ENCODE data around the gene RBM22.
A peak's percentile ranks its signal among the peaks of the same experiment; 100 is the strongest.
"Not testable (repeated sequence)": the region's sequence is repeated elsewhere in the genome, so short reads cannot be mapped to it uniquely, and the experiment has no call there.

Gene RBM22

DNA sequence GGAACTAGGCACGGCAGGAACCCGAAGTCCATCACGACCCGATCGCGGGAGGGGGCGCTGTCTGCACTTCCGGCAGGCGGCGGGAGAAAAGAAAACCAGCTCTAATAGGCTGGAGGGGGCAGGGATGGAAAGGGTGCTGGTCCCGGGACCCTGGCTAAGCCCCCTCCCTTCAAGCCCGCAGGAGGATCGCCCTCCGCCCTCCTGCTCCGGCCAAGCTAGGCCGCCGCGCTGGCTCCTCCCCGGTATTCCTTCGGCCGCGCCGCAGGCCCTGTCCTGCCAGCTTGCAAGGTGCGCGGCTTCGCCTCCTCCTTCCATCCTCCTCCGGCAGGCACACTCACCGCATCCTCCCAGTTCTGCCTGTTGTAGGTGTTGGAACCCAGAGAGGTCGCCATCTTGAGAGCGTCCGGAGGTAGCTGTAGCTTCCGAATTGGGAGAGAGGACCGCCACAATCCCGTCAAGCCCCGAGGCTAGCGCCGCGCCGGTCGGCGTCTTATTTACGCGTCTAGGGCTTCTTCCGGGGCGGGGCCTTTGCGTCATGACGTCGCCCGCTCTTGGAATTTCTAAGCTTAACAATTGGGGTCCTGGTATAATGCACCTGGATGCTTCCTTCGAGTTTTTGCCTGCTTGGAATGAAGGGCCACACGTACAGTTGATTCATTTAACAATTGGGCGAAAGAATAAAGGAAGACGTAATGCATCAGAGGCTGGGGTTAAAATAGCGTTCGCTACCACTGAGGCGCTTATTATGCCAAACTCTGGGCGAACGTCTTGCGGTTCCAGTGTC is at the start of gene RBM22:
TSS of gene RBM22 (minus strand) at position 469 of the 784 bp plus-strand sequence. CDS start at position 392, 77 bp downstream.
- DNase-seq: peak; percentile 64

DNA sequence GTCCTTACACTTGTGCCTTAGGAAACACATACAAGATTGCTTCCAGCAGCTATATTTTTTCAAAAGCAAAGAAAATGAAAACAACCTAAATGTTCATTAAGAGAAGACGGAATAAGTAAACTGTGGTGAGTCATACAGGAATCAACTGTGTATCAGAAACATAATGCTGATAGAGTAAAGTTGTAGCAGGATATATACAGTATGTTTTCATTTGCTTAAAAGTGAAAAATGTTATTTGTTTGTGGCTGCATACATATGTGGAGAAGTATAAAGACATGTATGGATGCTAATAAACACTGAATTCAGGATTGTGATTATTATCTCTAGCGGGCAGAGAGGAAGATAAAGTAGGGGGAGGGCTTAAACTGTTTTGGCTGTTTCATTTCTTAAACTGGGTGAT is 49.6 kb upstream of the RBM22 start:
- no peak for DNase-seq

DNA sequence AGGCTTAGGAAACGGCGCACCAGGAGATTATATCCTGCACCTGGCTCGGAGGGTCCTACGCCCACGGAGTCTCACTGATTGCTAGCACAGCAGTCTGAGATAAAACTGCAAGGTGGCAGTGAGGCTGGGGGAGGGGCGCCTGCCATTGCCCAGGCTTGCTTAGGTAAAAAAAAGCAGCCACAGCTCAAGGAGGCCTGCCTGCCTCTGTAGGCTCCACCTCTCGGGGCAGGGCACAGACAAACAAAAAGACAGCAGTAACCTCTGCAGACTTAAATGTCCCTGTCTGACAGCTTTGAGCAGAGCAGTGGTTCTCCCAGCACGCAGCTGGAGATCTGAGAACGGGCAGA is 42.3 kb upstream of the RBM22 start:
- not testable (repeated sequence) for DNase-seq

DNA sequence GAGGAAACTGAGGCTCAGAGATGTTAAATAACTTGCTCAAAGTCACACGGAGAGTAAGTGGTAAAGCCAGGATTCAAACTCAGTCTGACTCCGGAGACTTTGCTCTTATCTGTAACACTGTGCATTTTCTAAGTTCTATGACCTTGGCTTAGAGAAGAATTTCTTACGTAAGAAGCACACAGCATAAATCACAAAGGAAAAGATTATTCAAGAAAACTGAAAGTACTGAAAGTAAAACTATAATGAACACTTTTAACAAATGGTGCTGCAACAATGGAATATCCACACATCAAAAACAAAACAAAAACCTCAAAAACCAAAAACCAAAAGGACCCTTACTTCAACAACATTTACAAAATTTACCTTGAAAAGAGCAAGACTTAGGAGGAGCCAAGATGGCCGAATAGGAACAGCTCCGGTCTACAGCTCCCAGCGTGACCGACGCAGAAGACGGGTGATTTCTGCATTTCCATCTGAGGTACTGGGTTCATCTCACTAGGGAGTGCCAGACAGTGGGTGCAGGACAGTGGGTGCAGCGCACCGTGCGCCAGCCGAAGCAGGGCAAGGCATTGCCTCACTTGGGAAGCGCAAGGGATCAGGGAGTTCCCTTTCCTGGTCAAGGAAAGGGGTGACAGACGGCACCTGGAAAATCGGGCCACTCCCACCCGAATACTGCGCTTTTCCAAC is 41.7 kb upstream of the RBM22 start:
- DNase-seq: not testable (repeated sequence)

- no peak for DNase-seq
Measured at GRCh38 chr5:150740992-150741391, 40.1 kb upstream of the RBM22 start.

DNA sequence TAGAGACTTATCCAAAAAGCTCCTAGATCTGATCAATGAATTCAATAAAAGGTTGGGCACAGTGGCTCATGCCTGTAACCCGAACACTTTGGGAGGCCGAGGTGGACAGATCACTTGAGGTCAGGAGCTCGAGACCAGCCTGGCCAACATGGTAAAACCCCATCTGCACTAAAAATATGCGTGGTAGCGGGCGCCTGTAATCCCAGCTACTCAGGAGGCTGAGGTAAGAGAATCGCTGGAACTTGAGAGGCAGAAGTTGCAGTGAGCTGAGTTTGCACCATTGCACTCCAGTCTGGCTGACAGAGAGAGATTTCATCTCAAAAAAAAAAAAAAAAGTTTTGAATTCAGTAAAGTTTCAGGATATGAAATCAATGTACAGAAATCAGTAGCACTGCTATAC is 38.0 kb upstream of the RBM22 start:
- DNase-seq: no peak

- DNase-seq: no peak
Measured at GRCh38 chr5:150734579-150735384, 33.9 kb upstream of the RBM22 start.

- no peak for DNase-seq
Measured at GRCh38 chr5:150731669-150732242, 30.9 kb upstream of the RBM22 start.

DNA sequence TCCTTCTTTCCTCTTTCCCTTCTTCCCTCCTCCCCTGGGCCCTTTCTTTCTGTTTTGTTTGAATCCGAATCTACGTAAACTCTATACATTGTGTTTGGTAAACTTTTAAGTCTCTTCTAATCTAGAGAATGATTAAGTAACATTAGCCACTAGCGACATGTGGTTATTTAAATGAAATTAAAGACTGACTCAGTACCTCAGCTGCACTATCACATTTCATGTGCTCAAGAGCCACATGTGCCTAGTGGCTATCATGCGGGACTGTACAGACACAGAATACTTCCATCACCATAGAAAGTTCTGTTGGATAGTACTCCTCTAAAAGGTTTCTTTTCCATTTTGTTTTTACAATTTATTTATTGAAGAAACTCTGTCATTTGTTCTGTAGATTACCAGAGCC is 29.0 kb upstream of the RBM22 start:
- no peak for DNase-seq

GRCh38 chr5:150723845-150724244 is 23.0 kb upstream of the RBM22 start:
- no peak for DNase-seq

DNA sequence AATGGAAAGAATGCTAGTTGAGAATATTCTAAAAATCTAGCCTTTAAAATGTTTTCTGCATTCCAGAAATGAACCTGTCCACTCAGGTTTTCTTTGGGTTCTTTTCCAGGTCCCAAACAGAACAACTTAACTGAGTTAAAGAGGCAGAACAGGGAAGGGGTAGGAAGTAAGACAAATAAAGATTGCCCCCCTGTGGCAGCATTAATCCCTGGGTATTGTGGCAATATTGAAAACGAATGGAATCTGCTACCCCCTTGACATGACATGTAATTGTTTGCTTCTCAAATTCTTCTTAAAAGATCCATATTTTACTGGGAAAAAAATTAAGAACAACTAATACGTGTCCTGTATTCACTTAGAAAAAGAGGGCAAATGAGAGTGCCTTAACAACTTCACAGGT is 9.3 kb upstream of the RBM22 start:
- no peak for DNase-seq

DNA sequence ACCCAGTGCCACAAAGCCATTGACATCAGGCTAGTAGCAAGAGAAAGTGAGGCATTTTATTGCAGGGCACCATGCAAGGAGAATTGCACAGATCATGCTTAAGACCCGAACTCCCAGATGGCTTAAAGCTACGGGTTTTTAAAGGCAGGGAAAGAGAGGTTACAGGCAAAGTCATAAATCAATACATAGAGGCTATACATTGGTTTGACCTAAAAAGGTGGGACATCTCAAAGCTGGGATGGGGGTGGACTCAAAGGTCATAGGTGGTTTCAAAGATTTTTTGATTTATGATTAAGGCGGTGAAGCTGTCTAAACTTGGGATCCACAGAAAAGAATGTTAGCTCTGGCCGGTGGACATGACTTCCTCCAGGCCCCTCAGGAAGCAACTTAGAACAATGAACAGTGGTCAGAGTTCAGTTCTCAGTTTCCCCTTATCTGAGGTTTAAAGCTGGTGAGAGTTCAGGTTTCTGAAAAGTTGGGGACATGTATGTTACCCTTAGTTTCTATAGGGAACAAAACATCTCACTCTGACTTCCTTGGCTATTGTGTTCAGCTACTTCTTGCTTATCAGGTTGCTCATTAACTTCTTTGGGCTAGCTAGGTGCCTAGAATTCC is 6.0 kb upstream of the RBM22 start:
- no peak for DNase-seq

DNA sequence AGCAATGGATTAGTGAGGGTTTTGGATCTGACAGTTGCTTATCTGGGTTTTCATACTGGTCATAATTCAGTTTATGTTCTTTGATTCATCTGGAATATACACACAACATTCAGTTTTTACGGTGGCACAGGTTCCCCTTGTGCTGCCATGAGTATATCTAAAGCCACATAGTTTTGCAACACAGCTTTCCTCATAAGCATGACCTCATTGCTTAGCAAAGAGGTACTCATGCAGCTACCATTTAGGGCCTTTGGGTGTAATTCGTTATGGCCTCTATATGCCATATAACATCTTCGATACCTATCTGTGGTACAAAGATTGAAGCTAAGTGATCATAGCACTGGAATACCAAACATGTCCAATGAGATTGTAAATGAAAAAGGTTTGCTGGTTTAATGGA is 2.9 kb upstream of the RBM22 start:
- DNase-seq: no peak

GRCh38 chr5:150700246-150700593 is 642 bp downstream of the RBM22 start:
- DNase-seq: no peak

DNA sequence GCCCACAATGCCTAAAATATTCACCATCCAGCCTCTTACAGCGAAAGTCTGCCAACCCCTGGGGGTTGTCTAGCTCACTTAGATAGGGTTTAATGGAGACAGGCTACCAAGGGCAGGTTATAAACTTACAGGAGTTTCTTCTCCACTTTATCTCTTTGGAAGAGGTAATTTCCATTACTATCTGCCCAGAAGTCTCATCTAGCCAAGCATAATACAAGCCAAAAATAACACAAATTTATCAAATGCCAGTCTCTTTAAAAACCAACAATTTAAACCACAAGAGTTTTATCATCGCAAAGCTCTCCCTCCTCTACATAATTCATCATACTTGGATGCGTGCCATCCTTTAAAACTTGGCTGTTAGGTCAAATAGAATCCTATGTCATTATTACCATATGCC is 6.2 kb downstream of the RBM22 start:
- no peak for DNase-seq

- DNase-seq: no peak
Measured at GRCh38 chr5:150692276-150692675, 8.6 kb downstream of the RBM22 start.

GRCh38 chr5:150690760-150691159 is 10.1 kb downstream of the RBM22 start:
- DNase-seq: no peak

- no peak for DNase-seq
Measured at GRCh38 chr5:150689120-150689519, 11.7 kb downstream of the RBM22 start.

- no peak for DNase-seq
Measured at GRCh38 chr5:150676578-150676977, 24.3 kb downstream of the RBM22 start.

GRCh38 chr5:150675069-150675468 is 25.8 kb downstream of the RBM22 start:
- DNase-seq: no peak

DNA sequence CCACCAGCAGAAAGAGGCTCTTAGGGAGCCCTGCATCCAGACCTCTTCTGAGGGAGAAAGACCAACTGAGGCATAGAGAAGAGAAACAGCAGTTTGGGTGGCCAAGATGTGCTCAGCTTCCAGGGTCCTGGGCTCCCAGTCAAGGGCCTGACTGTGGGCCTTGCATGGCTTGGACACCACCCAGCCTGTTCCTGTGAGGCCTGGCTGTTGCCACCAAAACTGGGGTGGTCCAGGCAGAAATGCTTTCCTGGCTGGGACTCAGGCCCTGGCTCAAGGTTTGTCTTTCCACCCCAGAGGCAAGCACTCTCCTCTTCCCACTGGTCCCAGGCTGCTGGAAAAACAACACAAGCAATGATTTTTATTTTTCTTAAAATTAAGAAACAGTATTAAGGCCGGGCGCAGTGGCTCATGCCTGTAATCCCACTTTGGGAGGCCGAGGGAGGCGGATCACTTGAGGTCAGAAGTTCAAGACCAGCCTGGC is 26.5 kb downstream of the RBM22 start:
- no peak for DNase-seq

DNA sequence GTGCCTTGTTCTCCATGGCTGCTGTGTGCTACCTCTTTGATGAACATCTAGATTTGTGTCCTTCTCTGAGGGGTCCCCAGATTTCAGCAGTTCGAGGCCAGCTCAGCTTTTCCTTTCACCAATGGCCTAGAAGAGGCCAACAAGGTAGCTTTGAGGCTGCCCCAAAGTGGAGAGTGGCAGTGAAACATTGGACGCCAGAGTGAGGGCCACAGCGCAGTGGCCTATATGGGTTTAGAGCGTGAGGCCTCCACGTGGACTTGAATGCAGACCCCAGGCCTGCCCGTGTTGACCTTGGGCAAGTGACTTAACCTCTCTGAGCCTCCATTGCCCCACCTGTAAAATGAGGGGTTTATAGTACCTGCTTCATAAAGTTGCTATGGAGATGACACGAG is 28.0 kb downstream of the RBM22 start:
- no peak for DNase-seq

Measured in DMS153 (cell line).